Measurements from ENCODE around the gene CD274.
"Not testable (repeated sequence)": the region's sequence is repeated elsewhere in the genome, so short reads cannot be mapped to it uniquely, and the experiment has no call there.

The CD274 gene

DNA sequence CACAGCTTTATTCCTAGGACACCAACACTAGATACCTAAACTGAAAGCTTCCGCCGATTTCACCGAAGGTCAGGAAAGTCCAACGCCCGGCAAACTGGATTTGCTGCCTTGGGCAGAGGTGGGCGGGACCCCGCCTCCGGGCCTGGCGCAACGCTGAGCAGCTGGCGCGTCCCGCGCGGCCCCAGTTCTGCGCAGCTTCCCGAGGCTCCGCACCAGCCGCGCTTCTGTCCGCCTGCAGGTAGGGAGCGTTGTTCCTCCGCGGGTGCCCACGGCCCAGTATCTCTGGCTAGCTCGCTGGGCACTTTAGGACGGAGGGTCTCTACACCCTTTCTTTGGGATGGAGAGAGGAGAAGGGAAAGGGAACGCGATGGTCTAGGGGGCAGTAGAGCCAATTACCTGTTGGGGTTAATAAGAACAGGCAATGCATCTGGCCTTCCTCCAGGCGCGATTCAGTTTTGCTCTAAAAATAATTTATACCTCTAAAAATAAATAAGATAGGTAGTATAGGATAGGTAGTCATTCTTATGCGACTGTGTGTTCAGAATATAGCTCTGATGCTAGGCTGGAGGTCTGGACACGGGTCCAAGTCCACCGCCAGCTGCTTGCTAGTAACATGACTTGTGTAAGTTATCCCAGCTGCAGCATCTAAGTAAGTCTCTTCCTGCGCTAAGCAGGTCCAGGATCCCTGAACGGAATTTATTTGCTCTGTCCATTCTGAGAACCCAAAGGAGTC lies at the start of gene CD274:
Gene CD274 (plus strand): TSS at position 184 of the 733 bp plus-strand sequence. CDS start 5,572 bp downstream, outside the sequence.
- DNase-seq (ENCODE audit: low read depth) = peak; percentile 83

- no peak for DNase-seq (ENCODE audit: low read depth)
These were observed 48.1 kb upstream of the CD274 start for GRCh38 chr9:5402217-5402616.

DNA sequence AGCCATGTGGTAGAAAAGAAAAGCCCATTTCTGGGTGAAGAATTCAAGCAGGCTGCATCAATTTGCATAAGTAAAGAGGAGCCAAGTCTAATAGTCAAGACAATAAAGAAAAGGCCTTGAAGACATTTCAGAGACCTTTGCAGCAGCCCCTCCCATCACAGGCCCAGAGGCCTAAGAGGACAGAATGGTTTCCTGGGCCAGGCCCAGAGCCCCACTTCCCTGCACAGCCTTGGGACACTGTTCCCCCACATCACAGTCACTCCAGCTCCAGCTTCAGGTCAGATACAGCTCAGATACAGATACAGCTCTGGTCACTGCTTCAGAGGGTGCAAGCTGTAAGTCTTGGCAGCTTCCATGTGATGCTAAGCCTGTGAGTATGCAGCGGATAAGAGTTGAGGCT lies 41.7 kb upstream of the CD274 start:
- DNase-seq (ENCODE audit: low read depth) = no peak

DNA sequence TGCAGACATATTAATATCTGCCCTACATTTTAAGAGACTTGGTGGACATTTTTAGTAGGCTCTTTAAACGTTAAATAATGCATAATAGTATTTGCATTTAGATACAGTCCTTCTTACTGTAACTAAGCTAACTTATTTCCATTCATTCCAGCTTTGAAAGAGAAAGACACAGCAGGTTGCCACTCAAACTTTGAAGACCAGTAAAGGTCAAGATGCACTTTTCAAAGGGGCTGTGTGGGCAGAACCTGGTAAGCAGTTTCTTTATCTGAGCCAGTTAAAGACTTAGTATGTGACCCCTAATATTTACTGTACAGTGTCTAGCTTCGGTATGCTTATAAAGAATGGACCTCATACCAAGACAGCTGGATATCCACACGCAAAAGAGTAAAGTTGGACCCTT lies 33.4 kb upstream of the CD274 start:
- no peak for DNase-seq (ENCODE audit: low read depth)

- no peak for DNase-seq (ENCODE audit: low read depth)
These were observed 31.9 kb upstream of the CD274 start for GRCh38 chr9:5418481-5418880.

GRCh38 chr9:5419987-5420386 lies 30.4 kb upstream of the CD274 start:
- no peak for DNase-seq (ENCODE audit: low read depth)

- DNase-seq (ENCODE audit: low read depth) = no peak
These were observed 29.2 kb upstream of the CD274 start for GRCh38 chr9:5421163-5421562.

- no peak for DNase-seq (ENCODE audit: low read depth)
These were observed 28.1 kb upstream of the CD274 start for GRCh38 chr9:5422276-5422675.

GRCh38 chr9:5425006-5425628 lies 25.2 kb upstream of the CD274 start:
- DNase-seq (ENCODE audit: low read depth) = no peak

- no peak for DNase-seq (ENCODE audit: low read depth)
These were observed 23.3 kb upstream of the CD274 start for GRCh38 chr9:5427005-5427404.

GRCh38 chr9:5428172-5428571 lies 22.2 kb upstream of the CD274 start:
- DNase-seq (ENCODE audit: low read depth) = no peak

DNA sequence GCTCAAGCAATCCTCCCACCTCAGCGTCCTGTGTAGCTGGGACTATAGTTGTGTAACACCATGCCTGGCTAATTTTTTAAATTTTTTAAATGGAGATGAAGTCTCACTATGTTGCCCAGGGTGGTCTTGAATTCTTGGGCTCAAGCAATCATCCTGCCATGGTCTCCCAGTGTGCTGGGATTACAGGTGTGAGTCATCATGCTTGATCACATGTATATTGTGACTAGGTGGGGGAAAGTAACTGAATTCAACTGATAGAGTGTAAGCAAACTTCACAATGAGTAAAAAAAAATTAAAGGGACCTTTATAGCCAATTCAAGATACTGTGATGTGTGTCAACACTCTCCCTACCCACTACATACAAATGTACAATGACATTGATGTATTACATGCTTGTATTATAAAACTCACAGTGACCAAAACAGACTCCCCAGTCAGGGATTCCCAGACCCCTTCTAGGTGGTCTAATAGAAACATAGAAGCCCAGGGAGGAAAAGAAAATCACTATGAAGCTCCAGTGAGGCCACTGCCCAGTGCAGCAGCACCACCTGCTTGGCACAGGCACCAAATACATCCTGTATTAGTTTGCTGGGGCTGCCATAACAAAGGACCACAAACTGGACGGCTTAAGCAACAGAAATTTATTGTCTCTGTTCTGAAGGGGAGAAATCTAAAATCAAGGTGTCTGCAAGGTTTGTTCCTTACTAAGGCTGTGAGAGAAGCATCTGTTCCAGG lies 21.4 kb upstream of the CD274 start:
- DNase-seq (ENCODE audit: low read depth) = no peak

GRCh38 chr9:5429873-5430564 lies 20.3 kb upstream of the CD274 start:
- no peak for DNase-seq (ENCODE audit: low read depth)

- DNase-seq (ENCODE audit: low read depth) = no peak
These were observed 19.4 kb upstream of the CD274 start for GRCh38 chr9:5430912-5431311.

DNA sequence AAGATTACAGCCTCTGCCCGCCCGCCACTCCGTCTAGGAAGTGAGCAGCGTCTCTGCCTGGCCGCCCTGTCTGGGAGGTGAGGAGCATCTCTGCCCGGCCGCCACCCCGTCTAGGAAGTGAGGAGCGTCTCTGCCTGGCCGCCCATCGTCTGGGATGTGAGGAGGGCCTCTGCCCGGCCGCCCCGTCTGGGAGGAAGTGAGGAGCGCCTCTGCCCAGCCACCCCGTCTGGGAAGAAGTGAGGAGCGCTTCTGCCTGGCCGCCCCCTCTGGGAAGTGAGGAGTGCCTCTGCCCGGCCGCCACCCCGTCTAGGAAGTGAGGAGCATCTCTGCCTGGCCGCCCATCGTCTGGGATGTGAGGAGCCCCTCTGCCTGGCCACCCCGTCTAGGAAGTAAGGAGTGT lies 17.5 kb upstream of the CD274 start:
- not testable (repeated sequence) for DNase-seq (ENCODE audit: low read depth)

- not testable (repeated sequence) for DNase-seq (ENCODE audit: low read depth)
These were observed 17.0 kb upstream of the CD274 start for GRCh38 chr9:5433328-5433727.

GRCh38 chr9:5433841-5434810 lies 16.2 kb upstream of the CD274 start:
- not testable (repeated sequence) for DNase-seq (ENCODE audit: low read depth)

DNA sequence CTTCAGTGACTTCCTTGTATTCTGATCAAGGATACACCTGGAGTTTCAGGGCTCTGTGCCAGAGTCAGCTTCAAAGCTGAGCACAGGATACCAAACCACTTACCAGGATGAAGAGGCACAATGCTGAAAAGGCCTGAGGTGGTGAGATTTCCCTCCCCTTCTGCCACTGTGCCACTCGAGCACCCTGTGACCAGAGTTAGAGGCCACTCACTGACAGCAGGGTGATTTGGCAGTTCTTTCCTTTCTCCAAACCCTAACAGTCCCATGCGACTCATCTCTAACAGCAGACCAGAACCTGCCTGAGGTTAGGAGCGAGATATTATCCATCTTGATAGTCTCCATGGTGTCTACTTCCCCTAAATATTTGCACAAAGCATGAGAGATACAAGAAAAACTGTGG lies 14.4 kb upstream of the CD274 start:
- DNase-seq (ENCODE audit: low read depth) = no peak

DNA sequence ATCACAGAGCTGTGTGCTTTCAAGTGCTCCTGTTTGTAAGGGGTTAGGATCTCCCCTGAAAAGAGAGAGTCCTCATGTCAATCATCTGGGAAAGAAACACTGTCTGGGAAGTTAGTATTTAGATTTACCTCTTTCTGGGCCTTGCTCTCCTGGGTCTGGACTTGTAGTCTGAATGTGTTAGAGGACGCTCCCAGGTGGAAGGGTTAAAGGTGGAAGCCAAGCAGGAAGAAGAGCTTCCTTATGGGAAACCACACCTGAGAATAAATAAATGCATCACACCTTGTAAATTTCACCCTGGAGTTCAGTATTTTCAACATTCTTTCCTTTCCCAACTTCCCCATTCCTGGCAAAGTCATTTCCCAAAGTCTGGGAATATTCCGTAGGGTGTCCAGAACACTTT lies 13.9 kb upstream of the CD274 start:
- no peak for DNase-seq (ENCODE audit: low read depth)

GRCh38 chr9:5437254-5438216 lies 12.8 kb upstream of the CD274 start, which contains the start of gene PLGRKT:
PLGRKT (minus strand) TSS chr9:5437925; CDS start chr9:5431977, 5,948 bp downstream.
- peak; percentile 91 for DNase-seq (ENCODE audit: low read depth)

Measured in fibroblast of gingiva (primary cell).